ENCODE measurements around the gene GDF2.

DNA sequence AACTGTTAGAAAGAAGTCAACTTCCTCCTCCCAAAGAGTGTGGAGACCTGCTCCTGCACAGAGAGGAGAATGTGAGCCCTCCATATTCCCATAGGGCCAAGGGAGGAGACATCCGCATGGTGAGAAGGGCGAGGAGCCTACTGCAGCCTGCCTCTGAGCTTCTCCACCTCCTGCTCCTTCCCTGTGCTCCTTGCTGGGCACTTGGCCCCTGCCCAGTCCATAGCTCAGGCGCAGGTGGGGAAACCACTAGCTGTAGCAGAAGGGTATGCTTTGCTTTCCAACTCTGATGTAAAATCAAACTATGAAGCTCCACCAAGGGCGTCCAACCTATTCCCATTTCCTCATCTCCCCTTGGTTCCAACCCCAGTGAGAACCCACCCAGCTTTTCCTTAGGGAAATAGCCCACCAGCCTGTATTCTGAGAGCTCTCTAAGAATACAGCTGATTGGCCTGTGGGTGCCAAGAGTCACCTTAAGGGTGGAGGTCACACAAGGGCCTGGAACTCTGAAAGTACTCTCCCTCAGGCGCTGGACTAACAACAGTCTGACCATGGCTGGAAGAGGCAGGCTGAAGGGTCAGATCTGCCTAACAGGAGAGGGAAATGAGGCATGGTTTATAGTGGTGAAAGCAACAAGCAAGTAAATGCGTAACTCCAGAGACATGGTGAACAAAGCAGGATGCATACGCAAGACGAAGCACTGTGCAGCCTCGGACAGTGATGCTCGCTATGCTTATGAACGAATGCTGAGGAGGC, 47.9 kb downstream of the GDF2 start:
- TF ChIP-seq, protein P1, sequence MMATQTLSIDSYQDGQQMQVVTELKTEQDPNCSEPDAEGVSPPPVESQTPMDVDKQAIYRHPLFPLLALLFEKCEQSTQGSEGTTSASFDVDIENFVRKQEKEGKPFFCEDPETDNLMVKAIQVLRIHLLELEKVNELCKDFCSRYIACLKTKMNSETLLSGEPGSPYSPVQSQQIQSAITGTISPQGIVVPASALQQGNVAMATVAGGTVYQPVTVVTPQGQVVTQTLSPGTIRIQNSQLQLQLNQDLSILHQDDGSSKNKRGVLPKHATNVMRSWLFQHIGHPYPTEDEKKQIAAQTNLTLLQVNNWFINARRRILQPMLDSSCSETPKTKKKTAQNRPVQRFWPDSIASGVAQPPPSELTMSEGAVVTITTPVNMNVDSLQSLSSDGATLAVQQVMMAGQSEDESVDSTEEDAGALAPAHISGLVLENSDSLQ (IDR thresholded peaks at IDR 0.05) = no peak
- TF ChIP-seq, protein P2, sequence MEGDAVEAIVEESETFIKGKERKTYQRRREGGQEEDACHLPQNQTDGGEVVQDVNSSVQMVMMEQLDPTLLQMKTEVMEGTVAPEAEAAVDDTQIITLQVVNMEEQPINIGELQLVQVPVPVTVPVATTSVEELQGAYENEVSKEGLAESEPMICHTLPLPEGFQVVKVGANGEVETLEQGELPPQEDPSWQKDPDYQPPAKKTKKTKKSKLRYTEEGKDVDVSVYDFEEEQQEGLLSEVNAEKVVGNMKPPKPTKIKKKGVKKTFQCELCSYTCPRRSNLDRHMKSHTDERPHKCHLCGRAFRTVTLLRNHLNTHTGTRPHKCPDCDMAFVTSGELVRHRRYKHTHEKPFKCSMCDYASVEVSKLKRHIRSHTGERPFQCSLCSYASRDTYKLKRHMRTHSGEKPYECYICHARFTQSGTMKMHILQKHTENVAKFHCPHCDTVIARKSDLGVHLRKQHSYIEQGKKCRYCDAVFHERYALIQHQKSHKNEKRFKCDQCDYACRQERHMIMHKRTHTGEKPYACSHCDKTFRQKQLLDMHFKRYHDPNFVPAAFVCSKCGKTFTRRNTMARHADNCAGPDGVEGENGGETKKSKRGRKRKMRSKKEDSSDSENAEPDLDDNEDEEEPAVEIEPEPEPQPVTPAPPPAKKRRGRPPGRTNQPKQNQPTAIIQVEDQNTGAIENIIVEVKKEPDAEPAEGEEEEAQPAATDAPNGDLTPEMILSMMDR (IDR thresholded peaks at IDR 0.05 in 2 of 3, conservative IDR thresholded peaks at IDR 0.05 in 1 of 3; ENCODE audit: control insufficient read depth in 2 of 3, extremely low read depth in 1 of 3, insufficient read depth in 1 of 3, low read depth in 3 of 3, low read length in 3 of 3) = no peak
- TF ChIP-seq POLR2A (IDR thresholded peaks at IDR 0.05; ENCODE audit: low read depth, low read length) = no peak
- TF ChIP-seq FOXM1 (IDR thresholded peaks at IDR 0.05; ENCODE audit: low read depth, low read length) = no peak
- no peak for TF ChIP-seq EZH2 (IDR thresholded peaks at IDR 0.05; ENCODE audit: borderline replicate concordance, control insufficient read depth, low read depth, low read length)
- no peak for TF ChIP-seq NFIC (IDR thresholded peaks at IDR 0.05; ENCODE audit: low read depth, low read length)

All from GM12878 (cell line).